Cortex of kidney (tissue), 1 donor: ENCODE measurements around the gene SGPL1.

Experiments
- DNase-seq: peaks from one replicate; lab custom pipeline; 2025; lab: John Stamatoyannopoulos, UW

The SGPL1 gene

DNA sequence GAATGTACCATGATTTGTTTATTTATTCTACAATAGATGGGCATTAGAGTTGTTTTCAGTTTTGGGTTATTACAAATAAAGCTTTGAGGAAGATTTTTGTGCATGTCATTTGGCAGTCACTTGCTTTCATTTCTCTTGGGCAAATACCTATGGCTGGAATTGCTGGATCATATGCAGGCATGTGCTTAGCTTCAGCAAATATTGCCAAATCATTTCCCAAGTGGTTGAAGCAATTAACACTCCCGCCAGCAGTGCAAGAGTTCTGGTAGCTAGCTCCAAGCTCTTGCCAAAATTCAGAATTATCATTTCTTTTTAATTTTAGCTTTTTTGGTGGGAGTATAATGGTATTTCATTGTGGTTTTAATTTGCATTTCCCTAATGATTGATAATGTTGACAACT is 105.5 kb downstream of the SGPL1 start:
- no peak for DNase-seq

DNA sequence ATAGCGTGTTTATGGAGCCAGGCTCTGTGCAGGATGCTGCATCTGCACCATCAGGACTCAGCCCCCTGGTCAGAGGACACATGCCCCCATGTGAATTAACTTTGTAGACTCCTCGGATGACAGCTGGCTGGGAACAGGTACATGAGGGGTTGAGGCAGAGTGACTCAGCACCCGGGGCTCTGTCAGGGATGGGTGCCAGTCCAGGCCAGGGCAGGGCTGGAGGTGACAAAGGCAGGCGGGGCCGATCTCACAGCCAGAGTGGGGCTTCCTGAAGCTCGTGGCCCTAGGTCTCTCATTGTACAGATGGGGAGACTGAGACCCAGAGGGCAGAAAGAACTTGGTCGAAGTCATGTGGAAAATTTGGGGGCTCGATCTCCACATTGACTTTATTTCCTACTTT is 107.9 kb downstream of the SGPL1 start:
- DNase-seq = no peak

DNA sequence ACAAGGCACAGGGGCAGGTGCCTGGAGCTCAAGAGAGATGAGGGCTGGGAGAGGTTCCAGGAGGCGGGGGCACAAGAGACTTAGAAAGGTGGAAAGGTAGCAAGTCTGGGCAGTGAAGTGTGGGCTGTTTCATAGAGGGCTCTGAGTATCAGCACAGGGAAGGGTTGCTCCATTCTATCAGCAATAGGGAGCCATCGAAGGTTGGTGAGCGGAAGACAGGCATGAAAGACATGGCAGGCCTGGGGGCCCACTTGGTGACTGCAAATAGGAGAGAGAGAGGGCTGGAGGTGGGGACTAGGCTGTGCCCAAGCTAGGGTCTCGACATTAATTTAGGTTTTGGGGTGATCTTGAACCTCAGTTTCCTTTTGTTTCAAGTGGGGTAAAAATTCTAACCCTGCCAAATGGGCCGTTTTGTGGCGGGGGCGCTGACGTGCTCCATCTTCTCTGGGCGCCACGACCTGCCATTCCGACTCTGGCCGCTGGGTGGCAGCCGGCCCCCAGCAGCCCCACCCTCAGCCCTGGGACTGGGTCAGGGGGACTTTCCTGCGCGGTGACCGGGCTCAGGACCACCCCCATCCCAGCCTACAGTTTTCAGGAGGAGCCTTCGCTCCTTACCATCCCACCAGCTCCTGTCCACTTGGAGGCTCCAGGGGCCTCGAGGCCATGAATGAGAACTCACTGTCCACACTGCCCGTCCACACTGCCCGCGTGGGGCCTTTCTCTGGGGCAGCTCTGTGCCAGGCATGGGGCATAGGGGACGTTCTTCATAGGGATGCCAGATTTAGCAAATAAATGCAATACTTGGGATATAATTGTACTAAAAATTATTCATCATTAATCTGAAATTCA is 109.9 kb downstream of the SGPL1 start:
- DNase-seq = no peak

- no peak for DNase-seq
These were observed 110.7 kb downstream of the SGPL1 start for GRCh38 chr10:70926226-70927000.

DNA sequence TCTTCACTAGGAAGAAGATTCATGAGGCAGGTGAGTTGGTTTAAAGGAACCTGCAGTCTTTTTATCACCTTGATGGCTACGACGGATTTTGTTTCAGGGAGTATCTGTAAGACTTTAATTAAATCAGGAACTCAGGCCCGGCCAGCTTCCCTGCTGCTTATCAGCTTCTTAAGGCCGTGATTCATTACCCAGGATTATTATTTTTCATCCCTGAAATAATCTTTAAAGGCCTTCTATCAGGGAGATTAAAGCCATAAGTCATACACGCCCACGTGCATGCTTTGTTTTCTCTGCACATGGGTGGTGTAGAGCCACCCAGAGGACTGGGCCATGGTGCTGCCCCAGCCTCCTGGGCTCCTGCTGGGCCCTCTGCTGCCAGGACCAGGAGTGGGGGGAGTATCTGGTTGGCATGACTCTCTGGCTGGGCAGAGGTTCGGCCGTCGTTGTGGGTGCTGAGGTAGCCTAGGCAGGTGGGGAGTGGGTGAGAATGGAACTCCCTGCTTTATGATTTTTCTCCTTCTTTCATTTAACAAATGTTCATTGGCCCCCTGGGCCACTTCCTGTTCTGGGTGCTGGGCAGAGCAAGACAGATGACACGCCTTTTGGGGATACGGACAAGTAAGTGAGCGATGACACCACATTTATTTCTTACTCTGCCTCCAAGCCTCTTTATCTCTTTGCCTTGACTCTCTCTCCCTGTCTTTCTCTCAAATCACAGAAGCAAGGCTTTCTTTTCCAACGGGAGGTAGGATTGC is 111.6 kb downstream of the SGPL1 start:
- DNase-seq = no peak

DNA sequence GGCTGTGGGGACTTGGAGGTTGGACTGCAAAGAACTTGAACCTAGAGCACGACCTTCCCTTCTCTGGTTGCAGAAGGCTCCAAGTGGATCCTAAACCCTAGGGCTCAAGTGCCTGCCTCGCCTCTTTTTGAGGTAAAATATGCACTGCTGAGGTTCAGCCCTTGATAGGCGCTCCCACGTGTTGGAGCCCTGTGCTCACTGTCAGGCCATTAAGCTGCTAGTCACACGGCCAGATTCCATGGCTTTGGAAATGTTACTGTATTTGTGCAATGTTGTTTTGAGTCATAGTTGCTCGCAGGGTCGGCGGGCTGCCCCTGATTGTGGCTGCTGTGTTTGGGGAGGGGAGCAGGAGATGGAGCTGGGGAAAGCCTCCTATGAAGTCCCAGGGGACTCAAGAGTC is 112.4 kb downstream of the SGPL1 start:
- DNase-seq = no peak

- DNase-seq = no peak
These were observed 114.7 kb downstream of the SGPL1 start for GRCh38 chr10:70930263-70931000.
